ENCODE results near the gene CDKAL1. TPM values are rescaled to one million over a fixed set of nuclear protein-coding genes. Genes with fewer than 3 reads are reported as not detected.

The CDKAL1 gene
- total and polyA plus RNA-seq, 9 of the 15 experiments (the other 6 are each of a cell fraction or from before 2014, with no cell fraction given), result 11.2 to 36.3 (median 20.1) TPM

DNA sequence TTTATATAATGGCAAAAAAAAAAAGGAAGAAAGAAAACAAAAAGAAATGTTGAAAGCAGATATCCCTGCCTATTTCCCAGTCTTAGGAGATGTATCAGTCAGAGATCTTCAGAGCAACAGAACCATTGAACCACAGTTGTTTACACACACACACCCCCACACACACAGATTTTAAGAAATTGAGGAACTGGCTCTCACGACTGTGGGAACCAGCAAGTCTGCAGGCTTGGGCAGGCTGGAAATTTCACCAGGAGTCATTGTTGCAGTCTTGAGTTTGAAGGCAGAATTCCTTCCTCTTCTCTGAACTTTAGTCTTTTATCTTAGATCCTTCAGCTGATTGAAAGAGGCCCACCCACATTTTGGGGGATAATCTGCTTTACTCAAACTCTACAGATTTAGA is 380.9 kb downstream of the CDKAL1 start:
- H3K36me3 ChIP-seq (ENCODE audit: control insufficient read depth, insufficient read depth, low read length), result no peaks in the 10 kb centered on the region
- H3K9me1 ChIP-seq (ENCODE audit: control insufficient read depth, insufficient read depth, low read length), result no peaks in the 10 kb centered on the region
- H3K4me2 ChIP-seq (ENCODE audit: insufficient read depth, low read length), result no peak overlapping the region
- intact Hi-C loops (cut with micrococcal nuclease) (no loop called here), in situ Hi-C loops (cut with MboI) (no loop called here)
- no peak for DNase-seq (ENCODE audit: extremely low read depth in 1 of 4, low spot score in 3 of 4)
- H2AFZ ChIP-seq (ENCODE audit: low read depth, low read length), result no peak overlapping the region
- no peaks in the 10 kb centered on the region for H3K27me3 ChIP-seq (ENCODE audit: control insufficient read depth in 2 of 2, insufficient read depth in 2 of 2, low read length in 2 of 2)
- H3K79me2 ChIP-seq (ENCODE audit: control insufficient read depth, insufficient read depth, low read length), result no peaks in the 10 kb centered on the region
- no peak for FAIRE-seq
- H3K27ac ChIP-seq (ENCODE audit: extremely low read depth, low read depth, low read length), result no peak overlapping the region
- no peaks in the 10 kb centered on the region for H3K4me1 ChIP-seq (replicated peaks in 1 of 2; ENCODE audit: control insufficient read depth in 2 of 2, insufficient read depth in 2 of 2, low read length in 2 of 2)
- no peak overlapping the region for H3K4me3 ChIP-seq
- H4K20me1 ChIP-seq (replicated peaks; ENCODE audit: control insufficient read depth, insufficient read depth, low read length), result no peaks in the 10 kb centered on the region
- TF ChIP-seq SPI1 (IDR thresholded peaks at IDR 0.05; ENCODE audit: borderline replicate concordance, low read depth, low read length) (peak; percentile 51; the same call in 1 of the 2 replicates), ZNF316 (IDR thresholded peaks at IDR 0.05) (no peak), SMARCE1 (IDR thresholded peaks at IDR 0.05) (peak; percentile 43; the same call in 1 of the 2 replicates), RBM25 (IDR thresholded peaks at IDR 0.05; ENCODE audit: low read depth, low read length, severe bottlenecking) (no peak), NR2C1 (IDR thresholded peaks at IDR 0.05) (no peak), NR2C1 (tag; IDR thresholded peaks at IDR 0.05) (no peak)
- no peak overlapping the region for H3K9ac ChIP-seq (ENCODE audit: insufficient read depth in 1 of 2, low read depth in 2 of 2, low read length in 2 of 2)
- 37% methylated on average over 1 of the region's 1 CpG for WGBS (ENCODE audit: insufficient coverage, low coverage, missing lambda C conversion rate)
- no peaks in the 10 kb centered on the region; the same call in 1 of the 2 replicates for H3K9me3 ChIP-seq (replicated peaks; ENCODE audit: control insufficient read depth, insufficient read depth, low read depth, low read length)
- no peak for ATAC-seq
- POLR2A ChIA-PET, result no interaction called here
- BruUV-seq (replicated peaks), result no TSS peak
- CTCF ChIA-PET (ENCODE audit: low intra/inter-chr PET ratio), result no interaction called here

DNA sequence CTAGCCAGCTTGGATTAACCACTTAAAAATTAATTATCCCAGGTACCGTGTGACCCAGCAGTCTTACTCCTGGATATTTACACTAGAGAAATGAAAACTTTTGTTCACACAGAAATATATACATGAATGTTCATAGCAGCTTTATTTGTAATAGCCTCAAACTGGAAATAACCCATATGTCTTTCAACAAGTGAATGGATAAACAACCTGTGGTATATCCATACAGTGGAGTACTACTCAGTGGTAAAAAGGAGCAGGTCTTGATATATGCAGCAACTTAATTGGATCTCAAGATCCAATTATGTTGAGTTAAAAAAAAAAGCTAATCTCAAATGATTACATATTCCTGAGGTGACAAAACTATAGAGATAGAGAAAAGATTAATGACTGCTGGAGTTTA is 381.4 kb downstream of the CDKAL1 start:
- Histone ChIP-seq H3K9me1 (ENCODE audit: control insufficient read depth, insufficient read depth, low read length) (no peaks in the 10 kb centered on the region), H3K4me3 (no peak overlapping the region), H3K79me2 (ENCODE audit: control insufficient read depth, insufficient read depth, low read length) (no peaks in the 10 kb centered on the region), H3K9me3 (replicated peaks; ENCODE audit: control insufficient read depth, insufficient read depth, low read depth, low read length) (no peaks in the 10 kb centered on the region; the same call in 1 of the 2 replicates), H3K27me3 (ENCODE audit: control insufficient read depth in 2 of 2, insufficient read depth in 2 of 2, low read length in 2 of 2) (no peaks in the 10 kb centered on the region), H2AFZ (ENCODE audit: low read depth, low read length) (no peak overlapping the region), H3K4me1 (replicated peaks in 1 of 2; ENCODE audit: control insufficient read depth in 2 of 2, insufficient read depth in 2 of 2, low read length in 2 of 2) (no peaks in the 10 kb centered on the region), H3K27ac (ENCODE audit: extremely low read depth, low read depth, low read length) (no peak overlapping the region), H3K4me2 (ENCODE audit: insufficient read depth, low read length) (no peak overlapping the region), H3K36me3 (ENCODE audit: control insufficient read depth, insufficient read depth, low read length) (no peaks in the 10 kb centered on the region), H3K9ac (ENCODE audit: insufficient read depth in 1 of 2, low read depth in 2 of 2, low read length in 2 of 2) (no peak overlapping the region), H4K20me1 (replicated peaks; ENCODE audit: control insufficient read depth, insufficient read depth, low read length) (no peaks in the 10 kb centered on the region)
- no TSS peak for BruUV-seq (replicated peaks)
- ChIA-PET POLR2A (no interaction called here), CTCF (ENCODE audit: low intra/inter-chr PET ratio) (no interaction called here)
- FAIRE-seq (no peak), DNase-seq (ENCODE audit: extremely low read depth in 1 of 4, low spot score in 3 of 4) (no peak), ATAC-seq (no peak)
- intact Hi-C loops (cut with micrococcal nuclease) (no loop called here), in situ Hi-C loops (cut with MboI) (no loop called here)
- TF ChIP-seq EP300 (IDR thresholded peaks at IDR 0.05; ENCODE audit: low read length) (no peak), RBM25 (IDR thresholded peaks at IDR 0.05; ENCODE audit: low read depth, low read length, severe bottlenecking) (peak; percentile 85), ZNF146 (CRISPR knock-in tag; IDR thresholded peaks at IDR 0.05; ENCODE audit: unreplicated experiment) (peak; percentile 90), TBP (optimal IDR thresholded peaks at IDR 0.05; ENCODE audit: low read depth, low read length) (no peak), MXI1 (IDR thresholded peaks at IDR 0.05; ENCODE audit: low read depth, low read length) (no peak), PURB (CRISPR knock-in tag; IDR thresholded peaks at IDR 0.05; ENCODE audit: low read depth) (no peak), TRIM28 (IDR thresholded peaks at IDR 0.05) (no peak), CBX3 (IDR thresholded peaks at IDR 0.05; ENCODE audit: borderline replicate concordance in 1 of 2, low read length in 2 of 2) (peak in 1 of 2 experiments; percentile 58; a peak in 2 of 3 replicates)
- TF ChIP-seq, protein P1, sequence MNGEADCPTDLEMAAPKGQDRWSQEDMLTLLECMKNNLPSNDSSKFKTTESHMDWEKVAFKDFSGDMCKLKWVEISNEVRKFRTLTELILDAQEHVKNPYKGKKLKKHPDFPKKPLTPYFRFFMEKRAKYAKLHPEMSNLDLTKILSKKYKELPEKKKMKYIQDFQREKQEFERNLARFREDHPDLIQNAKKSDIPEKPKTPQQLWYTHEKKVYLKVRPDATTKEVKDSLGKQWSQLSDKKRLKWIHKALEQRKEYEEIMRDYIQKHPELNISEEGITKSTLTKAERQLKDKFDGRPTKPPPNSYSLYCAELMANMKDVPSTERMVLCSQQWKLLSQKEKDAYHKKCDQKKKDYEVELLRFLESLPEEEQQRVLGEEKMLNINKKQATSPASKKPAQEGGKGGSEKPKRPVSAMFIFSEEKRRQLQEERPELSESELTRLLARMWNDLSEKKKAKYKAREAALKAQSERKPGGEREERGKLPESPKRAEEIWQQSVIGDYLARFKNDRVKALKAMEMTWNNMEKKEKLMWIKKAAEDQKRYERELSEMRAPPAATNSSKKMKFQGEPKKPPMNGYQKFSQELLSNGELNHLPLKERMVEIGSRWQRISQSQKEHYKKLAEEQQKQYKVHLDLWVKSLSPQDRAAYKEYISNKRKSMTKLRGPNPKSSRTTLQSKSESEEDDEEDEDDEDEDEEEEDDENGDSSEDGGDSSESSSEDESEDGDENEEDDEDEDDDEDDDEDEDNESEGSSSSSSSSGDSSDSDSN (IDR thresholded peaks at IDR 0.05; ENCODE audit: borderline replicate concordance in 1 of 2, low read depth in 2 of 2, low read length in 2 of 2), result no peak
- 93% methylated on average over 1 of the region's 1 CpG for WGBS (ENCODE audit: insufficient coverage, low coverage, missing lambda C conversion rate)

Data from K562 (cell line).